ENCODE data around the gene CDO1.

CDO1 gene

GRCh38 chr5:115815693-115816225 lies 700 bp downstream of the CDO1 start:
- no peaks in the 10 kb centered on the region for H4K20me1 ChIP-seq (ENCODE audit: insufficient read depth, low read length)
- H3K79me2 ChIP-seq (ENCODE audit: insufficient read depth, low read length), result no peaks in the 10 kb centered on the region
- H3K27me3 ChIP-seq (ENCODE audit: insufficient read depth, low read length), result no peaks in the 10 kb centered on the region
- no peak overlapping the region for H2AFZ ChIP-seq (ENCODE audit: low read length)
- H3K36me3 ChIP-seq (ENCODE audit: insufficient read depth, low read length), result no peaks in the 10 kb centered on the region
- no peaks in the 10 kb centered on the region for H3F3A ChIP-seq (ENCODE audit: insufficient read depth, low read length)
- no peak overlapping the region for H3K4me3 ChIP-seq (ENCODE audit: low read depth, low read length, poor library complexity, severe bottlenecking)
- H3K9me2 ChIP-seq (ENCODE audit: low read depth, low read length), result no peaks in the 10 kb centered on the region
- no peak overlapping the region for H3K27ac ChIP-seq (ENCODE audit: low read depth, low read length, poor library complexity, severe bottlenecking)
- TF ChIP-seq EZH2 (IDR thresholded peaks at IDR 0.05; ENCODE audit: borderline replicate concordance, low read length) (no peak), CTCF (IDR thresholded peaks at IDR 0.05; ENCODE audit: low read length) (no peak)
- no peaks in the 10 kb centered on the region for H3K4me1 ChIP-seq (ENCODE audit: insufficient read depth, low read length, severe bottlenecking)
- no peak overlapping the region for H3K4me2 ChIP-seq (ENCODE audit: low read length)
- H3K9me3 ChIP-seq (ENCODE audit: low read length), result no peaks in the 10 kb centered on the region
- H3K9ac ChIP-seq (ENCODE audit: low read length), result no peak overlapping the region

GRCh38 chr5:115815006-115815692 lies 1.3 kb downstream of the CDO1 start:
- no peaks in the 10 kb centered on the region for H3K36me3 ChIP-seq (ENCODE audit: insufficient read depth, low read length)
- TF ChIP-seq CTCF (IDR thresholded peaks at IDR 0.05; ENCODE audit: low read length), result no peak
- TF ChIP-seq EZH2 (IDR thresholded peaks at IDR 0.05; ENCODE audit: borderline replicate concordance, low read length), result no peak
- H4K20me1 ChIP-seq (ENCODE audit: insufficient read depth, low read length), result no peaks in the 10 kb centered on the region
- no peak overlapping the region for H2AFZ ChIP-seq (ENCODE audit: low read length)
- H3F3A ChIP-seq (ENCODE audit: insufficient read depth, low read length), result no peaks in the 10 kb centered on the region
- H3K9me3 ChIP-seq (ENCODE audit: low read length), result no peaks in the 10 kb centered on the region
- no peaks in the 10 kb centered on the region for H3K9me2 ChIP-seq (ENCODE audit: low read depth, low read length)
- no peak overlapping the region for H3K27ac ChIP-seq (ENCODE audit: low read depth, low read length, poor library complexity, severe bottlenecking)
- no peaks in the 10 kb centered on the region for H3K27me3 ChIP-seq (ENCODE audit: insufficient read depth, low read length)
- H3K4me2 ChIP-seq (ENCODE audit: low read length), result no peak overlapping the region
- no peak overlapping the region for H3K9ac ChIP-seq (ENCODE audit: low read length)
- no peak overlapping the region for H3K4me3 ChIP-seq (ENCODE audit: low read depth, low read length, poor library complexity, severe bottlenecking)
- no peaks in the 10 kb centered on the region for H3K79me2 ChIP-seq (ENCODE audit: insufficient read depth, low read length)
- H3K4me1 ChIP-seq (ENCODE audit: insufficient read depth, low read length, severe bottlenecking), result no peaks in the 10 kb centered on the region

- H3F3A ChIP-seq (ENCODE audit: insufficient read depth, low read length), result no peaks in the 10 kb centered on the region
- H3K4me3 ChIP-seq (ENCODE audit: low read depth, low read length, poor library complexity, severe bottlenecking), result no peak overlapping the region
- H3K9ac ChIP-seq (ENCODE audit: low read length), result no peak overlapping the region
- H3K9me3 ChIP-seq (ENCODE audit: low read length), result no peaks in the 10 kb centered on the region
- no peaks in the 10 kb centered on the region for H3K27me3 ChIP-seq (ENCODE audit: insufficient read depth, low read length)
- no peaks in the 10 kb centered on the region for H3K9me2 ChIP-seq (ENCODE audit: low read depth, low read length)
- H4K20me1 ChIP-seq (ENCODE audit: insufficient read depth, low read length), result no peaks in the 10 kb centered on the region
- no peak overlapping the region for H3K27ac ChIP-seq (ENCODE audit: low read depth, low read length, poor library complexity, severe bottlenecking)
- H2AFZ ChIP-seq (ENCODE audit: low read length), result no peak overlapping the region
- H3K79me2 ChIP-seq (ENCODE audit: insufficient read depth, low read length), result no peaks in the 10 kb centered on the region
- H3K36me3 ChIP-seq (ENCODE audit: insufficient read depth, low read length), result no peaks in the 10 kb centered on the region
- H3K4me2 ChIP-seq (ENCODE audit: low read length), result no peak overlapping the region
- TF ChIP-seq CTCF (IDR thresholded peaks at IDR 0.05; ENCODE audit: low read length), result no peak
- no peak for TF ChIP-seq EZH2 (IDR thresholded peaks at IDR 0.05; ENCODE audit: borderline replicate concordance, low read length)
- H3K4me1 ChIP-seq (ENCODE audit: insufficient read depth, low read length, severe bottlenecking), result no peaks in the 10 kb centered on the region
Observed at GRCh38 chr5:115813719-115814118, 2.7 kb downstream of the CDO1 start.
